Esophagus squamous epithelium (tissue), 4 donors: ENCODE data around the gene ERC1.

Source experiments
- CTCF ChIP-seq, 6 experiments: fragments of 450-650 bp in 4 of 6; fragments of 200-600 bp in 2 of 6; sonication (generic) in 2 of 6; IDR thresholded peaks; one replicate each; pipeline ENCODE4 v1.5.1; 2016 to 2019; ENCODE audit warnings: antibody characterized with exemption in 6 of 6, mild to moderate bottlenecking in 4 of 6, moderate library complexity in 4 of 6
- POLR2A ChIP-seq, 4 donors: fragments of 450-650 bp; IDR thresholded peaks; one replicate each; pipeline ENCODE4 v1.6.1; 2017; ENCODE audit warnings: antibody characterized with exemption in 4 of 4, mild to moderate bottlenecking in 4 of 4, moderate library complexity in 3 of 4

GRCh38 chr12:1138691-1139090, 147.7 kb downstream of the ERC1 start:
- TF ChIP-seq POLR2A (IDR thresholded peaks at IDR 0.05) (no peak), CTCF (IDR thresholded peaks at IDR 0.05) (no peak)
